Left ventricle myocardium inferior (tissue), 1 donor: ENCODE measurements around the gene GPRC5B. TPM values are rescaled to one million over a fixed set of nuclear protein-coding genes. Genes with fewer than 3 reads are reported as not detected.

Experiments
- DNase-seq: peaks from one replicate; pipeline ENCODE4 v3.0.0-alpha.2; 2020
- H3K27ac ChIP-seq: fragments of 200-600 bp; replicated peaks from 2 replicates; pipeline ENCODE4 v1.8.0; 2021
- H3K27me3 ChIP-seq: fragments of 200-600 bp; 2 replicates; pipeline ENCODE4 v1.8.0; 2021; ENCODE audit warnings: low read depth
- H3K36me3 ChIP-seq: fragments of 200-600 bp; 2 replicates; pipeline ENCODE4 v1.8.0; 2021
- H3K4me1 ChIP-seq: fragments of 200-600 bp; 2 replicates; pipeline ENCODE4 v1.8.0; 2021
- H3K4me3 ChIP-seq: fragments of 200-600 bp; 2 replicates; pipeline ENCODE4 v1.8.0; 2021; ENCODE audit warnings: mild to moderate bottlenecking, moderate library complexity
- H3K9me3 ChIP-seq: fragments of 200-600 bp; replicated peaks from 2 replicates; pipeline ENCODE4 v1.8.0; 2021
- CTCF ChIP-seq: fragments of 200-600 bp; IDR thresholded peaks from 2 replicates; pipeline ENCODE4 v1.8.0; 2021; ENCODE audit warnings: antibody characterized with exemption, mild to moderate bottlenecking, borderline replicate concordance
- intact Hi-C: fragments of 100-400 bp; cut with micrococcal nuclease; formaldehyde crosslinking; loops from one replicate; pipeline ENCODE4 v1.11.0; 2022
- total RNA-seq: library from RNA; stranded (reverse); fragmentation: NEBNext Ultra II Directional; extraction: Animal tissue kit (Norgen Biotek cat#: 25700); gene quantifications from one replicate; pipeline ENCODE4 v1.2.1, GENCODE V29; 2021
- donor health status: DM: no; HTN: yes; CAD: no; lungs with severe emphysema.

The GPRC5B gene
- total RNA-seq, 1 donor from 2014 or later: 82.3 TPM

GRCh38 chr16:19823322-19823721, 61.3 kb downstream of the GPRC5B start:
- Histone ChIP-seq H3K9me3 (no peaks in the 10 kb centered on the region), H3K27ac (no peak overlapping the region), H3K4me3 (no peak overlapping the region), H3K36me3 (peaks cover 7% of the 10 kb centered on the region), H3K27me3 (no peaks in the 10 kb centered on the region), H3K4me1 (no peaks in the 10 kb centered on the region)
- no peak for TF ChIP-seq CTCF
- DNase-seq: no peak
- intact Hi-C loops: no loop called here

GRCh38 chr16:19822533-19822932, 62.1 kb downstream of the GPRC5B start:
- no peak overlapping the region for H3K27ac ChIP-seq
- no peaks in the 10 kb centered on the region for H3K4me1 ChIP-seq
- DNase-seq: no peak
- intact Hi-C loops: no loop called here
- H3K9me3 ChIP-seq: no peaks in the 10 kb centered on the region
- H3K36me3 ChIP-seq: peaks cover 7% of the 10 kb centered on the region
- no peaks in the 10 kb centered on the region for H3K27me3 ChIP-seq
- H3K4me3 ChIP-seq: no peak overlapping the region
- no peak for TF ChIP-seq CTCF

- no peak overlapping the region for H3K27ac ChIP-seq
- H3K9me3 ChIP-seq: peaks cover 5% of the 10 kb centered on the region
- H3K4me1 ChIP-seq: no peaks in the 10 kb centered on the region
- no peak overlapping the region for H3K4me3 ChIP-seq
- no peaks in the 10 kb centered on the region for H3K27me3 ChIP-seq
- TF ChIP-seq CTCF: no peak
- no peak for DNase-seq
- intact Hi-C loops: no loop called here
- no peaks in the 10 kb centered on the region for H3K36me3 ChIP-seq
These were observed 66.8 kb downstream of the GPRC5B start for GRCh38 chr16:19817875-19818274.

- H3K27ac ChIP-seq: no peak overlapping the region
- no peak for TF ChIP-seq CTCF
- no peaks in the 10 kb centered on the region for H3K27me3 ChIP-seq
- DNase-seq: no peak
- intact Hi-C loops: no loop called here
- no peak overlapping the region for H3K4me3 ChIP-seq
- H3K9me3 ChIP-seq: peaks cover 8% of the 10 kb centered on the region
- H3K36me3 ChIP-seq: no peaks in the 10 kb centered on the region
- peaks cover under 1% of the 10 kb centered on the region for H3K4me1 ChIP-seq
These were observed 67.5 kb downstream of the GPRC5B start for GRCh38 chr16:19817122-19817521.

- peaks cover 8% of the 10 kb centered on the region for H3K9me3 ChIP-seq
- no peak overlapping the region for H3K4me3 ChIP-seq
- peaks cover 17% of the 10 kb centered on the region for H3K4me1 ChIP-seq
- DNase-seq: no peak
- H3K27me3 ChIP-seq: no peaks in the 10 kb centered on the region
- H3K27ac ChIP-seq: no peak overlapping the region
- intact Hi-C loops: no loop called here
- no peak for TF ChIP-seq CTCF
- H3K36me3 ChIP-seq: no peaks in the 10 kb centered on the region
These were observed 69.2 kb downstream of the GPRC5B start for GRCh38 chr16:19815418-19815817.

GRCh38 chr16:19812986-19813385, 71.7 kb downstream of the GPRC5B start:
- H3K27me3 ChIP-seq: no peaks in the 10 kb centered on the region
- peaks cover 8% of the 10 kb centered on the region for H3K9me3 ChIP-seq
- H3K36me3 ChIP-seq: no peaks in the 10 kb centered on the region
- peaks cover 39% of the 10 kb centered on the region for H3K4me1 ChIP-seq
- intact Hi-C loops: no loop called here
- DNase-seq: no peak
- H3K4me3 ChIP-seq: no peak overlapping the region
- H3K27ac ChIP-seq: peak overlapping the region; percentile 57
- no peak for TF ChIP-seq CTCF
